ENCODE data around the gene NRXN3.

- TF ChIP-seq CTCF (conservative IDR thresholded peaks at IDR 0.05 in 1 of 2, IDR thresholded peaks at IDR 0.05 in 1 of 2; ENCODE audit: low read depth in 1 of 2, low read length in 2 of 2) (no peak), EZH2 (IDR thresholded peaks at IDR 0.05; ENCODE audit: low read length, missing control alignments) (no peak)
Measured at GRCh38 chr14:78588906-78589305, 418.7 kb downstream of the NRXN3 start.

All from fibroblast of lung (primary cell).